SH-SY5Y (cell line): ENCODE measurements around the gene TARBP1.

Experiments
- GATA2 ChIP-seq: IDR thresholded peaks from 2 replicates; pipeline ENCODE4 v1.6.1; 2011; ENCODE audit warnings: mild to moderate bottlenecking, low read depth, low read length
- GATA3 ChIP-seq: IDR thresholded peaks from 2 replicates; pipeline ENCODE4 v1.6.1; 2011; ENCODE audit warnings: low read depth, mild to moderate bottlenecking, low read length, moderate library complexity

TARBP1 gene

GRCh38 chr1:234515821-234516241 lies 36.9 kb upstream of the TARBP1 start:
- no peak for TF ChIP-seq GATA2
- TF ChIP-seq GATA3, result no peak

GRCh38 chr1:234515411-234515810 lies 36.4 kb upstream of the TARBP1 start:
- TF ChIP-seq GATA3, result no peak
- no peak for TF ChIP-seq GATA2

- TF ChIP-seq GATA2 (no peak), GATA3 (no peak)
Observed at GRCh38 chr1:234512451-234512861, 33.5 kb upstream of the TARBP1 start.

GRCh38 chr1:234509457-234510328 lies 30.7 kb upstream of the TARBP1 start:
- TF ChIP-seq GATA3, result no peak
- no peak for TF ChIP-seq GATA2

GRCh38 chr1:234507626-234508387 lies 28.8 kb upstream of the TARBP1 start:
- TF ChIP-seq GATA2, result no peak
- no peak for TF ChIP-seq GATA3

GRCh38 chr1:234507089-234507488 lies 28.1 kb upstream of the TARBP1 start:
- TF ChIP-seq GATA2 (no peak), GATA3 (no peak)

GRCh38 chr1:234505769-234506102 lies 26.8 kb upstream of the TARBP1 start:
- no peak for TF ChIP-seq GATA3
- TF ChIP-seq GATA2, result no peak

GRCh38 chr1:234504969-234505768 lies 26.2 kb upstream of the TARBP1 start:
- no peak for TF ChIP-seq GATA3
- TF ChIP-seq GATA2, result no peak

GRCh38 chr1:234503193-234504050 lies 24.4 kb upstream of the TARBP1 start:
- TF ChIP-seq GATA3 (no peak), GATA2 (no peak)

- TF ChIP-seq GATA3, result no peak
Observed at GRCh38 chr1:234502785-234503184, 23.8 kb upstream of the TARBP1 start.

GRCh38 chr1:234500269-234500668 lies 21.3 kb upstream of the TARBP1 start:
- no peak for TF ChIP-seq GATA2
- TF ChIP-seq GATA3, result no peak

GRCh38 chr1:234499943-234500245 lies 20.9 kb upstream of the TARBP1 start:
- no peak for TF ChIP-seq GATA2
- TF ChIP-seq GATA3, result no peak

GRCh38 chr1:234499119-234499942 lies 20.4 kb upstream of the TARBP1 start:
- TF ChIP-seq GATA3 (no peak), GATA2 (no peak)

- no peak for TF ChIP-seq GATA2
- no peak for TF ChIP-seq GATA3
Observed at GRCh38 chr1:234498448-234499118, 19.6 kb upstream of the TARBP1 start.
